Muscle of leg (tissue), 11 donors: ENCODE results near the gene ABL2. TPM values are rescaled to one million over a fixed set of nuclear protein-coding genes. Genes with fewer than 3 reads are reported as not detected.
A peak's percentile ranks its signal among the peaks of the same experiment; 100 is the strongest.
"Not testable (repeated sequence)": the region's sequence is repeated elsewhere in the genome, so short reads cannot be mapped to it uniquely, and the experiment has no call there.

Experiments used
- DNase-seq: peaks from one replicate; pipeline ENCODE4 v3.0.0; 2013
- H3K27ac ChIP-seq: one replicate; pipeline ENCODE4 v1.5.1; 2013; ENCODE audit warnings: mild to moderate bottlenecking, low read length, control low read depth
- H3K27me3 ChIP-seq: one replicate; pipeline ENCODE4 v1.6.1; 2013; ENCODE audit warnings: low read length; ENCODE audit not compliant: control insufficient read depth, insufficient read depth
- H3K36me3 ChIP-seq: one replicate; pipeline ENCODE4 v1.6.1; 2013; ENCODE audit warnings: low read length; ENCODE audit not compliant: control insufficient read depth, insufficient read depth
- H3K4me1 ChIP-seq: one replicate; pipeline ENCODE4 v1.6.1; 2013; ENCODE audit warnings: low read length; ENCODE audit not compliant: control insufficient read depth, insufficient read depth
- H3K4me3 ChIP-seq: one replicate; pipeline ENCODE4 v1.5.1; 2013; ENCODE audit warnings: low read length, control low read depth
- H3K9me3 ChIP-seq: replicated peaks from 2 replicates; pipeline ENCODE4 v1.6.1; 2013; ENCODE audit warnings: low read depth, low read length; ENCODE audit not compliant: control insufficient read depth
- WGBS: methylation state at CpG from one replicate; pipeline ENCODE4 v1.1.5; 2013; ENCODE audit warnings: missing lambda C conversion rate; ENCODE audit not compliant: insufficient coverage; 5-methylcytosine and 5-hydroxymethylcytosine counted together
- polyA plus RNA-seq, 8 donors: library from polyadenylated mRNA; unstranded; fragments of 120-200 nt; gene quantifications; one replicate each; pipeline versions ENCODE4 v1.2.1 to v1.2.3, GENCODE V29; 2013; ENCODE audit warnings: inconsistent platforms in 1 of 8, low replicate concordance in 1 of 8; ENCODE audit not compliant: insufficient read length in 8 of 8, insufficient read depth in 1 of 8
- total RNA-seq: library from RNA; stranded (reverse); fragments of 120-200 nt; gene quantifications from one replicate; pipeline ENCODE4 v1.2.4, GENCODE V29; 2013

ABL2 gene
- total and polyA plus RNA-seq, 9 donors, result 5.5 to 10.5 (median 8.3) TPM

DNA sequence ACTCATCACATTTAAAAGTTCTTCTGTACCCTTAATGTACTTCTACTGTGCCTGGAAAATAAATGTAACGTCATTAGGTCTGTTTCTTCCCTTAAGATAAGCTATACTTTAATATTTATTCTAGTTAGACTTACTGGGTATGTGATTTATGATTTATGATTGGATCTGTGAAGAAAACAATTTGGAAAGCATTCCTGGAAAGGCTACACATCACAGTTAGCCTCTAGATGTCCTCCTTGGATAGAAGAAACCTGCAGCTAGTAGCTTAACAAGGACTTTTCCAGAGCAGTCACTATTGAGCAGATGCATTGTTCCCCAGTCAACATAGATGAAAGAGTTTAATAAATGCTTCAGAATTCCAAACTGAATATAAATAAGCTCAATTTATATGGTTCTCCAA, 22.2 kb upstream of the ABL2 start:
- WGBS, result no CpG with 5 or more reads among the region's 1 CpG
- Histone ChIP-seq H3K4me3 (no peak overlapping the region), H3K4me1 (no peaks in the 10 kb centered on the region), H3K9me3 (no peaks in the 10 kb centered on the region), H3K27ac (no peak overlapping the region), H3K36me3 (no peaks in the 10 kb centered on the region), H3K27me3 (no peaks in the 10 kb centered on the region)
- peak; percentile 36 for DNase-seq

DNA sequence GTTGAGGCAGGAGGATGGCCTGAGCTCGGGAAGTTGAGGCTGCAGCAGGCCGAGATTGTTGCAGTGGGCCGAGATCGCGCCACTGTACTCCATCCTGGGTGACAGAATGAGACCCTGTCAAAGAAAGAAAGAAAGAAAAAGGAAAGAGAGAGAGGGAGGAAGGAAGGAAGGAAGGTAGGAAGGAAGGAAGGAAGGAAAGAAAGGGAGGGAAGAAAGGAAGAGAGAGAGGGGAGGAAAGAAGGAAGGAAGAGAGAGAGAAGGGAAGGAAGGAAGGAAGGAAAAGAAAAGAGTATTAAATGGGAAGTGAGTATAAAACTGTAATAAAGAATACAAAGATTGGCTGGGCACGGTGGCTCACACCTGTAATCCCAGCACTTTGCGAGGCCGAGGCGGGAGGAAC, 18.4 kb upstream of the ABL2 start:
- H3K4me3 ChIP-seq, result no peak overlapping the region
- no peak for DNase-seq
- no peaks in the 10 kb centered on the region for H3K36me3 ChIP-seq
- H3K27me3 ChIP-seq, result no peaks in the 10 kb centered on the region
- no peaks in the 10 kb centered on the region for H3K9me3 ChIP-seq
- H3K4me1 ChIP-seq, result no peaks in the 10 kb centered on the region
- no peak overlapping the region for H3K27ac ChIP-seq
- 85% methylated on average over 5 of the region's 9 CpGs for WGBS

DNA sequence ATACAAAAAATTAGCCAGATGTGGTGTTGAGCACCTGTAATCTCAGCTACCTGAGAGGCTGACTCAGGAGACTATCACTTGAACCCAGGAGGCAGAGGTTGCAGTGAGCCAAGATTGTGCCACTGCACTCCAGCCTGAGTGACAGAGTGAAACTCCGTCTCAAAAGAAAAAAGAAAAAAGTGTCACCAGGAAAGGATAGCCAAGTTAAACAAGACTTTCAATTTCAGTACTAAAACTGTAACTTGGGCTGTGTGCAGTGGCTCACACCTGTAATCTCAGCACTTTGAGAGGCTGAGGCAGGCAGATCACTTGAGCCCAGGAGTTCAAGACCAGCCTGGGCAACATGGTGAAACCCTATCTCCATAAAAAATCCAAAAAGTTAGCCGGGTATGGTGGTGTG, 15.9 kb upstream of the ABL2 start:
- not testable (repeated sequence) for H3K27me3 ChIP-seq, H3K4me3 ChIP-seq, H3K27ac ChIP-seq, H3K36me3 ChIP-seq, DNase-seq, H3K9me3 ChIP-seq, H3K4me1 ChIP-seq
- WGBS, result 80% methylated on average over 1 of the region's 2 CpGs

DNA sequence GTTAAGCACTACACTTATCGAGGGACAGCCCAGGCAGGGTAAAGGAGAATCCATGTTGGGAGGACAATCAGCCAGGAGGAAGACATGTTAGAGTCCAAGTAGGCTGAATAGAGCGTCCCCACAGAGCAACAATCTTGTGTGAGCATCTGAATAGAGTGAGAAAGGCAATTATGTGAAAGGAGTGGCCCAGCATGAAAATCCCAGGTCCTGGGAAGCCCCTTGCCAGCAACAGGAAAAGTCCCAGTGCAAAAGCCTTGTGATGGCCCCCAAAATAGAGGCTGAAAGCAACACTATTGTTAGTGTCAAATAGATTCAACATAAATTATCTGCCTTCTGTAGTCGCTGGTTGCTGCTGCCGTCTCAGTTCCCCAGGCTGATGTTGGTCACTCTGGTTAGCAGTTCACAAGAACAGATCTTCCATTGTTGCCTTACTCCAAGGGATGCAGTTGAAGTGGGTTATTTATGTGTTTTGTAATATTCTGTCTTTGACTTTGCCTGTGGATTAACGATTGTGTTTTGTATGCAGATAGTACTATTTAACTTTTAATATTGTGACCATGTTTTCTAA, 12.1 kb upstream of the ABL2 start:
- Histone ChIP-seq H3K27ac (no peak overlapping the region), H3K9me3 (no peaks in the 10 kb centered on the region), H3K4me3 (no peak overlapping the region), H3K36me3 (no peaks in the 10 kb centered on the region), H3K4me1 (no peaks in the 10 kb centered on the region), H3K27me3 (no peaks in the 10 kb centered on the region)
- no peak for DNase-seq
- 100% methylated on average over 2 of the region's 5 CpGs for WGBS

DNA sequence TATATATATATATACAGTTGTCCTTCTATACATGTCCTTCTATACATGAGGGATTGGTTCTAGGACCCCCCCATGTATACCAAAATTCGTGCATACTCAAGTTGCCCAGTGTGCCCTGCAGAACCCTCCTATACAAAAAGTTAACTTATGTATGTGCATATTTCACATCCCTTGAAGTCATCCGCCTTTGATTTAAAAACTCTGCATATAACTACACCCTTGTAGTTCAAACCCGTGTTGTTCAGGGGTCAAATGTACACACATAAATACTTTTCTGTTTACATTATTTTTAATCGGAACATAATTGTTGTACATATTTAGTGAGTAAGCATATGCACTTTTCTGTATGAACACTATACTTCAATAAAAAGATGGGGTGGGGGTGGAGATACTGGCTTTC, 7.7 kb upstream of the ABL2 start:
- no peak for DNase-seq
- Histone ChIP-seq H3K36me3 (no peaks in the 10 kb centered on the region), H3K9me3 (no peaks in the 10 kb centered on the region), H3K27me3 (no peaks in the 10 kb centered on the region), H3K4me1 (no peaks in the 10 kb centered on the region), H3K4me3 (no peak overlapping the region), H3K27ac (no peak overlapping the region)
- WGBS, result no CpG with 5 or more reads among the region's 4 CpGs

DNA sequence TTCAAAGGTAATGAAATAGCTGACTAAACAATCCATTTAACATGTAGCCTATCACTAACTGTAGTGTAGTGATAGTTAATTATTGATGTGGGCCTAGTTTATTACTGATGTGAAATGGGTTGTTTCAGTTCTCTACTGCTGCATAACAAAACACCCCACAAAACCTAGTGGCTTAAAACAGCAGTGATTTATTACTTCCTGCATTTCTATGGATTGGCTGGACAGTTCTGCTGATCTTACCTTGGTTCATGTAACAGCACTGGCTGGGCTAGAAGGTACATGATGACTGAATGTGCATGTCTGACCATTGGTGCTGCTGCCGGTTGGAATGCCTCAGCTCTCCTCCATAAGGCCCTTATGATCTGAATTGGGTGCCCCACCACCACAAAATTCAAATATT, 5.4 kb upstream of the ABL2 start:
- Histone ChIP-seq H3K36me3 (no peaks in the 10 kb centered on the region), H3K27me3 (no peaks in the 10 kb centered on the region), H3K4me1 (peaks cover 3% of the 10 kb centered on the region), H3K27ac (no peak overlapping the region), H3K4me3 (no peak overlapping the region), H3K9me3 (no peaks in the 10 kb centered on the region)
- WGBS, result no CpG with 5 or more reads among the region's 1 CpG
- DNase-seq, result no peak

DNA sequence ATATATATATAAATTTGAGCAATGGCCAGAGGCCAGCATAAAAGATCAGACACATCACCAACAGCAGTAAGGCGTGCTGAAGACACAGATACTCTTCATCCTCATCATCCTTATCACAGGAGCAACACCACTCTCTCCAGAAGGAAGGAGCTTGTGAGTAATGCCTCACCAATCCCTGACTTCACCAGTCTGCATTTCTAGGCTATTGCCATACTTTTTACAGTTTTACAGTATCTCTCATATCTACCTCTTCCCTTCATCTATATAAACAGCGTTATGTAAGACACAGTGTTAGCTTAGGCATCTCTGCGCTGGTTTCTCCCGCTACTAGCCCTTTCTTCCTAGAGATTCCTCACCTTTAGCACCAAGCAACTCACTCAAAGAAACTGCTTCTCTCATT, 2.4 kb upstream of the ABL2 start:
- DNase-seq, result no peak
- no peaks in the 10 kb centered on the region for H3K27me3 ChIP-seq
- H3K36me3 ChIP-seq, result no peaks in the 10 kb centered on the region
- H3K27ac ChIP-seq, result no peak overlapping the region
- no peaks in the 10 kb centered on the region for H3K9me3 ChIP-seq
- H3K4me3 ChIP-seq, result no peak overlapping the region
- WGBS, result 90% methylated on average over 4 of the region's 4 CpGs
- H3K4me1 ChIP-seq, result peaks cover 12% of the 10 kb centered on the region

DNA sequence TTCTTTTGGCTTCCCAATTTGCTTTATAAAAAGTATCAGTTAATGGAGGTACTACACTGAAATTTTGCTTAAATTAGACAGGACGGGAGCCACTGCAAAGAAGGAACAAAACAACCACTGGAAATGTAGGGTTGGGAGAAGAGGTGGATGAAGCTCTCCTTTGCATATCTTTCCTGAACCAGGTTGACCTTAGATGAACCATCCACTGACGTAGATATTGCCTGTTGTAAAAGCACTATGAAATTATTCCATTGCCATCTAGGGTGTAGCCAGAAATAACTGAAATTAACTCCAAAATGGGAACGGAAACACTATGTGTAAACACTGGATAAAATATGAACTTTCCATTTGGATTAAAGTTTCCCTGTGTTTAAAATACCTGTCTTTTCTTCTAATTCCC, 1.2 kb upstream of the ABL2 start:
- no peaks in the 10 kb centered on the region for H3K27me3 ChIP-seq
- no peak for DNase-seq
- H3K4me1 ChIP-seq, result peaks cover 12% of the 10 kb centered on the region
- H3K27ac ChIP-seq, result no peak overlapping the region
- no peaks in the 10 kb centered on the region for H3K36me3 ChIP-seq
- no CpG with 5 or more reads among the region's 3 CpGs for WGBS
- no peaks in the 10 kb centered on the region for H3K9me3 ChIP-seq
- H3K4me3 ChIP-seq, result no peak overlapping the region

DNA sequence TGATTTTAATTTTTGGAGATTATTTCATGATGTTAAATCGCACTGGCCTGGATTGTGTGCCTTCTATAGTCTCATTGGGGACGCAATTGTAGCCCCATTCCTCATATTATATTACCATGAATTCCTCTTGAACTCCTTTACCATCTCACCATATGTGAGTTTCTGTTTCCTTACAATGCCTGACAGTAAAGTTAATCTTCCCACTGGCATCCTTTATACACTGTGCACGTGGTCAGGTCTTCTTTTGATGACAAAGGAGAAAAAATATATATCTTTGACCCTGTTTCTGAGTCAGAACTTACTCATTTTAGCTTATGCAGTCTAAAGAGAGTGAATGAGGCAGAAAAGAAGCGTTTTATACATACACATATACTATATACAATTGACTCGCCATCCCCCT, 774 bp upstream of the ABL2 start:
- 72% methylated on average over 2 of the region's 5 CpGs for WGBS
- H3K36me3 ChIP-seq, result no peaks in the 10 kb centered on the region
- DNase-seq, result peak; percentile 4
- H3K27ac ChIP-seq, result peak overlapping the region; percentile 67
- H3K4me1 ChIP-seq, result peaks cover 12% of the 10 kb centered on the region
- H3K9me3 ChIP-seq, result no peaks in the 10 kb centered on the region
- no peaks in the 10 kb centered on the region for H3K27me3 ChIP-seq
- peak overlapping the region; percentile 78 for H3K4me3 ChIP-seq

DNA sequence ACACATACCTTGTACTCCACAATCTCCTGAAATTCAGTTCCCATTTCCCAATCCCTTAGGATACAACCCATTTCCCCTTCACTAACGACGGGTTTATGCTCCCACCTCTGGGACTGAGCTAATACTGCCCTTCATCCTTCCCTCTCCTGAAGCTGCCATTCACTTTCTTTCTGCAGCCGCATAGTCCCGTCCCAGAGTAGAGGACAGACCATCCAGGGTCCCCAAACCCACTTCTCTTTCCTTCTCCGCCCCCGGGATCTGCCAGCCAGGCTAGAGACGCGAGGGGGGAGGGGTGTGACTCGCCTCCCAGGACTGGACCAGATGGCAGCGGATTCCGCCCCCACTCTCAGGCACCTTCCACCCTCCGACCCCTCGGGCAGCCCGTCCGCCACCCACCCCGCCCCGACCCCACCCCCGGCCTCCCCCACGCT, 679 bp downstream of the ABL2 start:
- H3K9me3 ChIP-seq, result no peaks in the 10 kb centered on the region
- H3K36me3 ChIP-seq, result no peaks in the 10 kb centered on the region
- no peaks in the 10 kb centered on the region for H3K27me3 ChIP-seq
- peak overlapping the region; percentile 70 for H3K27ac ChIP-seq
- WGBS, result 0% methylated on average over 5 of the region's 19 CpGs
- H3K4me3 ChIP-seq, result peak overlapping the region; percentile 72
- H3K4me1 ChIP-seq, result peaks cover 12% of the 10 kb centered on the region
- DNase-seq, result peak; percentile 48

DNA sequence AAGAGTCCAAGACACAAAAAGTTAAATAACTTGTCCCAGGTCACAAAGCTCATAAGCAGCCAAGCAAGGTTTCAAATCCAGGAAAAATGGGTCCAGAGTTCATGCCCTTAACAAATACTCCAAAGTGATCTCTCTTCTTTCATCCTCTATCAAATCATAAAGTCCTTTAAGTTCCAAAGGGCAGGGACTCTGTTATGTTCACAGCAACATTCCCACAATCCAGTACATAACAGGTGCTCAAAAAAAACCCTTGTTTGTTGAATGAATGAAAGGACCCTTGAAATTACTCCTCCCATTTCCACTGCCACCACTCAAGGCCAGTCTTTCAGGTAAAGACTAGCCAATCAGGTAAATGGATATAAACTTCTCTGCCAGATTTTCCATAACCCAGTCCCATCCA, 2.7 kb downstream of the ABL2 start:
- DNase-seq, result no peak
- H3K9me3 ChIP-seq, result no peaks in the 10 kb centered on the region
- no peaks in the 10 kb centered on the region for H3K27me3 ChIP-seq
- H3K4me1 ChIP-seq, result peaks cover 12% of the 10 kb centered on the region
- no peak overlapping the region for H3K27ac ChIP-seq
- peaks cover 2% of the 10 kb centered on the region for H3K36me3 ChIP-seq
- no peak overlapping the region for H3K4me3 ChIP-seq
